Fibroblast of skin of abdomen (primary cell): ENCODE data around the gene PRKAR2B.
"Not testable (repeated sequence)": the region's sequence is repeated elsewhere in the genome, so short reads cannot be mapped to it uniquely, and the experiment has no call there.

Experiments
- DNase-seq: peaks from one replicate; pipeline ENCODE4 v3.0.0-alpha.2; 2013

PRKAR2B gene

DNA sequence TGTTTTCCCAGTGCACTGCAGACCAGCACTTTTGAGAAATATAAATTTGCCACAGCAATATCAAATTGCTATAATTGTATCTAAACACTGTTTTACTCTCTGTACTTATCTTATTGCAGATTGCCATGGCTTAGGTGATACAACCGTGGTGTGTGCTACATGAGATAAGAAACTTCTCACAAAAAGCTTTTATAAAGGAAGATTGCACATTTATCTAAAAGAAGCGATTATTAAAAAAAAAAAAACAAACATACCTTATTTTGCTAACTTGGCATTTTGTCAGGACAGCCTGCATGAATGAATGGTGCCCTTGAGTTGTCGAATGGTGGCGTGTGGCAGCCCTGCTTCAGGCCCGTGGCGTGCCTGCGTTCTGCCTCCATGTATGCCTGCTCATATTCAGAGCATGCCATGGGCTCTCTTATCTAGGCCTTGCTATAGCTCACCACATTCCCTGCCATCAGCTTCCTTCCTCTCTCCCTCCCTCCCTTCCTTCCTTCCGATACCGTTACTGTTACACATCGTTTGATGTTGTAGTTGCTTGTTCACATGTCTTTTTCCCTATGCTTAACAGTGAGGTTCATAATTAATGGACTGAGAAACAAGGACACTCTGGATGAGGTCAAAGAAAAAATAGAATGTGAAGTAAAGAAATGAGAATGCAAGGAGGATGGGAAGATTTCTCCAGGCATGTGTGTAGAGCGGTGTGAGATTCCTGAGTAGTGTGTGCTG is 34.9 kb downstream of the PRKAR2B start:
- no peak for DNase-seq

- DNase-seq = peak; percentile 3
Measured at GRCh38 chr7:107080099-107080505, 35.6 kb downstream of the PRKAR2B start.

GRCh38 chr7:107080533-107080932 is 36.0 kb downstream of the PRKAR2B start:
- DNase-seq = no peak

GRCh38 chr7:107085180-107085579 is 40.7 kb downstream of the PRKAR2B start:
- no peak for DNase-seq

DNA sequence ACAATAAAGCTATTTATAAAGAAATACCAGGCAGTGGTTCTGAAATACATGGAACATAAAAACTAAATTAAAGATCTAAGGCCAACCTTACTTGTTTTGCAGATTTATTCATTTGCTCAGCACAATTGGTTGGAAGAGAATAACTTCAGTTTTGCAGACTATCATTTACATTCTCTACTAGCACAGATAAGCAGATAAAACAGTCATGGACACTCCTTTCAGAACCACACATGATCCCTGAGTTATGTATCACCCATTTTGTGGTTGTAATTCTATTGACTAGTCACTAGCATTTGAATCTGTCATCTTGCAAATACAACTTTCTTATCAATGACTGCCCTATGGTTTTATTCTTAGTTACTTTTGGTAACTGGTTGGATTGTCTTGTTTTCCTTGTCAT is 45.1 kb downstream of the PRKAR2B start:
- DNase-seq = no peak

DNA sequence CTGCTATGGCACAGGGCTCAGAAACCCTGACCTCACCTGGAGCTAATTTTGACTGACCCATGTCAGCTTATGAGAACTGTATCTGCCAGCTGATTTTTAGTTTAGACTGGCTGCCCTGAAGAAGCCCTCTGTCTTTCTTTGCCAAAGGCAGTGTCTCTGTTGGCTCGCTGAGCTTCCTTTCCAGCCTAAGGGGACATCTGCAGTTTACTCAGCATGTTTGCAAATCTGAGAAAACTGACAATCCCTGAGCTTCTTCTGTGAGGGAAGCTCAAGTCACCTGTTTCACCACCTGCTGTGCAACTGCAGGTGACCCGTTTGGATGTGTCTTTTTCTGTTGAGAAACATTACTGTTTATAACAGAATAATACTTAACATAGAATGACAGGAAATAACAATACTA is 46.0 kb downstream of the PRKAR2B start:
- DNase-seq = no peak

DNA sequence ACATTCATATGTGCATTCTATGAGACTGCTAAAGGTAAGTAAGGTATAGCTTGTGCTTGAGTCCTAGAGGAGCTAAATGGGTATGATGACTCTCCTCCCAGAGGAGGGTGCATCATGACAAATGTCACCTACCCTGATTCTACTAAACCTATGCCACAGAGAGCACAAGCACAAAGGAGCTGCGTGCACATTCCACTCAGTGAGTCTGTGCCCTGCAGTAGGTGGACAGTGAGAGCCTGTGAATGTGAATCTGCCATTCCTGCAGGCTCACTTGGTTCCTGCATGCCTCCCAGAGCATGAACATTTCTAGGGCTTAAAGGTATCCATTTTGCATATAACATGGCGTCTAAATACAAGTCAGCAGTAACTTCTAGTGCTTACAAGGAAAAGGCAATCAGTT is 46.8 kb downstream of the PRKAR2B start:
- DNase-seq = no peak

GRCh38 chr7:107093671-107094070 is 49.2 kb downstream of the PRKAR2B start:
- DNase-seq = not testable (repeated sequence)

GRCh38 chr7:107099154-107099553 is 54.6 kb downstream of the PRKAR2B start:
- DNase-seq = not testable (repeated sequence)

DNA sequence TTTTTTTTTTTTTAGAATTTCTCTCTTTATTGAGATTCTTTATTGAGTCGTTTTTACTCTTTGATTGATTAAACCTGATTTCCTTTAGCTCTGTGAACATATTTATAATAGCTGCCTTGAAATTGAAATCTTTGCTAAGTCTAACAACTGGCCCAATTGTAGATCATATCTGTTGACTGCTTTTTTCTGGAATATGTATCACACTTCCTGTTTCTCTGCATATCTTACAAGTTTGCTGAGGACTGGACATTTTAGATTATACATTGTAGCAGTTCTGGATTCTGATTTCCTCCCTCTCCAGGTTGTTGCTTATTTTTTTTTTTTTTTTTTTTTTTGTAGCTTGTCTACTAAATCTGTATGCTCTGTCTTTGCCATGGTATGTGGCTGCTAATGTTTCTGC is 56.3 kb downstream of the PRKAR2B start:
- DNase-seq = no peak

DNA sequence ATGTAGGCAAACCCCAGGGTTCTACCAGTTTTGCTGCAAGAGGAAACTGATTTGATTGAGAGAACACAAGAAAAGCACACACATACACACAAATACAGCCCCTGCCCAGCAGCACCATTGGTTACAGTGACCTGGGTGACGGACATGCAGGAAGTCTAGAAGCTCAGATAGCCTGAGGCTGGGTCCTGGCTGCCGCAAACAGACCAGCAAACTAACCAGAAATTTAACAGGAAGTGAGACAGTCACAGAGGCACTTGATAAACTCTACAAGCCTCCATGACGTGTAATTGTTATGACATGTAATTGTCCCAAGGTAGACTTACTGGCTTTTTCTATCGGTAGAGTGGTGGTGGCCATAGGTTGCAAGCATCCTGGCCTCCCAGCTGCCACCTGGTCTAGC is 58.9 kb downstream of the PRKAR2B start:
- no peak for DNase-seq

DNA sequence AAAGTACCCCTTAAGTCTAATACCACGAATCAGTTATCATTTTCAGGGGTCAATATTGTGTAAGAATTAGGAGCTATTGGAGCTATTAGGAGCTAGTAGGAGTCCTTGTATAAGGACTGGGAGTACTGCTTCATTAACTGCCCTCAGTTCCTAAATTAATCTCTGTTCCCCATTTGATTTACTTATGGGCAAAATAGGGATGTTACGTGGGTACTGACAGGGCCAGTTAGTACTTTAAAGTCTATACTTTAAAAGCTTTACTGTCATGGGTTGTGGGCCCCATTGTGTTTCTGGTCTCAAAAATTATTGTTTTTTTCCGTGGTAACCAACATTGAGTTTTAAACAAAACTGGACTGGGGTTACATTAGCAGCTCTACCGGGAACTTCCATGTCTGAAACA is 60.3 kb downstream of the PRKAR2B start:
- no peak for DNase-seq

- DNase-seq = no peak
Measured at GRCh38 chr7:107105591-107106245, 61.2 kb downstream of the PRKAR2B start.

DNA sequence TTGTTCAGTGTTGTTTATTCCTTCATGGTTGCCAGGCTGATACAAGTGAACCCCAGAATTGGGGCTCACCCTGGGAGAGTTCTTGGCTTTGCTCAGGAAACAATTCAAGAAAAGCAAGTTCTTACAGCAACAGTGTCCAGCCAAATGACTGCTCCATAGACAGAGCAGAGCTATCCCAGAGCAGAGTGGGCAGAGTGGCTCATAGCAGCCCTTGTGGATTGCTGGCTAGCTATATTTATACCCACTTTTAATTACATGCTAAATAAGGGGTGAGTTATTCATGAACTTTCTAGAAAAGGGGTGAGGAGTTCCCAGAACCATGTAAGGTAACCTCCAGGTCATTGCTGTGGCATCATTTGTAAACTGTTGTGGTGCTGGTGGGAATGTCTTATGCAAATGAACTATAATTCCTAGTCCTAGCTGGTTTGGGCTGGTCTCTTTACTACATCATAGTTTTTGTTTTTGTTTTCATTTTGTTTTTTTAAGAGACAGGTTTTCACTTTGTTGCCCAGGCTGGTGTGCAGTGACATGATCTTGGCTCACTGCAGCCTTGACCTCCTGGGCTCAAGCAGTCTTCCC is 64.4 kb downstream of the PRKAR2B start:
- no peak for DNase-seq

DNA sequence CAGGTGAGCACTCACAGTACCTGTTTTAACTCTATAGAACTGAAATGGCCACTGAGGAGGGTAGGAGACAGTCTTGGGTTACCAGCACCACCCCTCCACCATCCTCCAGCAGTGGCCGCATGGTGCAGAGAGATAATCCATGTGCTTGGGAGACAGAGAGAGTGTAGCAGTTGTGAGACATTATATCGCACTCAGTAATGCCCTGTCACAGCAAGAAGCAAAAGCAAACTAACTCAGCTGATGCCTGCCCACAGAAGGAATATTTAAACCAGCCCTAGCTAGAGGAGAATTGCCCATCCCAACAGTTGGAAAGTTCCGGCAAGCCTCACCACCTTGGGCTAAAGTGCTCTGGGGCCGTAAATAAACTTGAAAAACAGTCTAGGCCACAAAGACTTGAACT is 65.5 kb downstream of the PRKAR2B start:
- no peak for DNase-seq

DNA sequence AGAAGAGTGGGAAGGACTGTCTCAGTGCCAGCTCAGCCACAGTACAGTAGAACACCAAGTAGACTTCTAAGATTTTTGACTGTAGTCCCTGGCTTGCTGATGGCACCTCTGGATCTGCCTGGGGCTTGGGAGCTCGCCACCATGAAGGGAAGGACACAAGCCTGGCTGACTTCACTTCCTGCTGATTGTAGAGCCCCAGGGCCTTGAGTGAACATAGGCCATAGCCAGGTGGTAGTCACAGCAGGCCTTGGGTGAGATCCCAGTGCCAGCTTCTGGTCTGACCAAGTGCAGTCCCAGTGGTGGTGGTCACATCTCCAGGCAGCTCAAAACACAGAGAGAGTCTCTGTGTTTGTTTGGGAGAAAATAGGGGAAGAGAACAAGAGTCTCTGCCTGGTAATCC is 66.7 kb downstream of the PRKAR2B start:
- no peak for DNase-seq

DNA sequence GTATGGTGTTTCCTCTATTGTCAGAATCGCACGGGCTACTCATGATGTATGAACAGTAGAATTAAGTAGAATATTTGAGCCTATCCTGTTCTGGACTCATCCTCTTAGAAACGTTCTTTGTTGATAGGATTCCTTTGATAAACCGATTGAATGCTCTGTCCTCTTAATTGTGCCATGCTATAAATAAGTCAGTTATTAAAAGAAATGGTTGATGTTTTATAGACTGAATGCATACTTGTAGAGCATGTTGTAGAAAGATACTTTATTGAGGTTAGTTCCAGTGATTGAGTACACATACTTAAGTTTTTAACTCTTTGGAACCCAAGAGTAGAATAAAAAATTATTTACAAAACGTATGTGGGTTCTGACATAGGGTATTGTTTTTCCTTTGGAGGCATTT is 69.4 kb downstream of the PRKAR2B start:
- DNase-seq = no peak

- no peak for DNase-seq
Measured at GRCh38 chr7:107115114-107115513, 70.6 kb downstream of the PRKAR2B start.

DNA sequence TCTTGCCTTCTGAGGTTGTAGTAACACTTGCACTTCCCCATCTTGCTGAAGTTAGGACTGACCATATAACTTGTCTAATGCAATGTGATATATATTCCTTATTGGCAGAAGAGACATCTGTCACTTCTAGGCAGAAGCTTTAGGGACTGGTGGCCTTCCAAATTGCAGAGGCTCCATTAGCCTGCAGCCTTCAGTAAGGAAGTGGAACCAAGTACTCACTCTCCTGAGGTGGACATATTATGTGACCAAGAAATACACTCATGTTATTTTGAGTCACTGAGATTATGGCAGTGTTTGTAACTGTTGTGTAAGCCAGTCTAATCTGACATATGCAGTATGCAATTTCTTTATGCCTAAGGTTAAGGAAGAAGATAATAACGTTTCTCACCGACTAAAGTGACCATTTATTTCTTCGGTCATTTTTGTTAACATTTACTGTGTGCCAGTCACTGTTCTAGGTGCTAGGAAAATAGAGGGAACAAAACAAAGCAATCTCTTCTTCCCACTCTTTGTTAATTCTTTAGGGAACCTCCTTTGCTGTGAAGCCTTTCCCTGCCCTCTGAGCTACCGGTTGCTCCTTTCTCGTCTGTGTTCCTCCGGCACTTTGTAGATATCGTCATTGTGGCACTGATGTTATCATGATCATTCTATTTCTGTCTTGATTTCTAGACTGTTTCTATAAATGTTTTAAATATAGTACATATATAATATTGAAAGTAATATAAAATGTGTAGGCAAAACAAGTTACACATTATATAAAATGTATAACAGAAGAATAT is 71.4 kb downstream of the PRKAR2B start:
- no peak for DNase-seq

DNA sequence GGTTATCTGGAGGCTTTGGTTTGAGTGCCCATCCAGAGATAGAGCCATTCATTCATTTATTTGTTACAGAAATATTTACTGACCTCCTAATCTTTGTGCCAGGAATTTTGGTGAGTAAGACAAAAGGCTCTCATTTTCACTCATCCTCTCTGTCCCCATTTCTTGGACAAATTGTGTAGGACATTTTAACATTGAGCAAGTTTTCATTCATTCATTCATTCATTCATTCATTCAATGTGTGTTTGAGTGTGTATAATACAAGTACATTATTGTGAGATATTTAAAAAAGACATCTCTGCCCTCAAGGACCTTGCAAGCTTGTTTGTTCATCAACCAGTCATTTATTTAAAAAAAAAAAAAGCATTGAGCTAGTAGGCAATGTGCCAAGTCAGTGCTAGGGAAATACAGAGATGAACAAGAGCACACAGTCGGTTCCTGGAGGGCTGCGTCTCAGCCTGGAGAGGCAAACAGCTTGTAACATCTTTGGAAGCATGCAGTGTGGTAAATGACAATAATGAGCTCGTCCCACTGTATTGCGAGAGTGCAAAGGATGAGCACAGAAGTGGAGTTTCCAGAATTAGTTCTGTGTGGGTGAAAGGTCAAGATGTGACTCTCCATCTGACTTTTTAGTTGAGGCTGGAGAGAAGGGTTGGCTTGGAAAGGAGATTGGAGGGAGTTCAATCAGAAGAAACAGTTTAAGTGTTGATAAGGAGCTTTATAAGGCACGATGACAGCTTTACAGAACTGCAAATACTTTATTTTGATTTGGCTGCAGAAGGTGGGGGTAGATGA is 73.8 kb downstream of the PRKAR2B start:
- peak; percentile 31 for DNase-seq

DNA sequence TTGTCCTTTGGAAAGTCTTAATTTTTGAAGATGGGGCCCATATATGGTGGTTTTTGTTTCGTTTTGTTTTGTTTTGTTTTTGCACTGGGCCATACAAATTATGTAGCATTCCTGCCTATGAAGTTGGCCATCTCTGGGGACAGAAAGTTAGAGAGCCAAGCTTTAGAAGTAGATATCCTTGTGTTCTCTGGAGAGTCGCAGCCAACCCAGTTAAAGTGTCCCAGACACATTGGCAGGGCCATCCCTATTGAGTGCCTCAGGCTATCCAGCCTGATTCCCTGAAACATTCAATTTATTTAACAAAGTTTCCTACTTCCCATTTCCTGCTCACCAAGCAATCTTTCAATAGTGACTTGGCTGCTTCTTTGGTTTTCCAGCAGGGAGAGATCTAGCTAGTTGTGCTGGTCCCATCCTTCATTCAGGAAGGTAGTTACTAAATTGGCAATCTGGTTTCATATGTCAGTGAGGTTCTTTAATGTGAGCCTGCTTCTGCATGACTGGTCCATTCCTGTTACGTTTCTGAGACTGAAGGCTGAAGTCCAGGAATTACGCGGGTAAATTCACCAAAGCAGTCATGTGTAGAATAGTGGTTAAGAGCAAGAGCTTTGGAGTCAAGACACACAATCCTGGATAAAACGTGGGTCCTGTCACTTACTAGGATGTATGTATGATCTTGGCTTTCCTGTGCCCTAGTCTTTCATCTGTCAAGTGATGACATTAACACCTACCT is 75.0 kb downstream of the PRKAR2B start:
- no peak for DNase-seq

GRCh38 chr7:107122486-107122911 is 78.0 kb downstream of the PRKAR2B start:
- no peak for DNase-seq
